Liver (tissue), 3 donors: Measurements from ENCODE around the gene CA6.

Experiments used
- RXRA ChIP-seq, 2 donors: IDR thresholded peaks; 2 replicates each; pipeline ENCODE4 v1.6.1; 2017 to 2018; ENCODE audit warnings: antibody characterized with exemption in 2 of 2, mild to moderate bottlenecking in 1 of 2
- TAF1 ChIP-seq: conservative IDR thresholded peaks from 2 replicates; pipeline ENCODE4 v1.6.1; 2016; ENCODE audit warnings: antibody characterized with exemption, mild to moderate bottlenecking
- YY1 ChIP-seq: IDR thresholded peaks from 2 replicates; pipeline ENCODE4 v1.6.1; 2016; ENCODE audit warnings: antibody characterized with exemption, mild to moderate bottlenecking
- TF ChIP-seq, protein P1 (sequence below): fragments of 150-350 bp; IDR thresholded peaks from 2 replicates; pipeline ENCODE4 v1.5.1; 2017; ENCODE audit warnings: improper control_type of control experiment, low read depth, low read length; ENCODE audit not compliant: missing input control
- TF ChIP-seq, protein P2 (sequence below): IDR thresholded peaks from 2 replicates; pipeline ENCODE4 v1.6.1; 2016; ENCODE audit warnings: antibody characterized with exemption, mild to moderate bottlenecking
- donor health status: healthy.
- donor health status: healthy.

- TF ChIP-seq, protein P1, sequence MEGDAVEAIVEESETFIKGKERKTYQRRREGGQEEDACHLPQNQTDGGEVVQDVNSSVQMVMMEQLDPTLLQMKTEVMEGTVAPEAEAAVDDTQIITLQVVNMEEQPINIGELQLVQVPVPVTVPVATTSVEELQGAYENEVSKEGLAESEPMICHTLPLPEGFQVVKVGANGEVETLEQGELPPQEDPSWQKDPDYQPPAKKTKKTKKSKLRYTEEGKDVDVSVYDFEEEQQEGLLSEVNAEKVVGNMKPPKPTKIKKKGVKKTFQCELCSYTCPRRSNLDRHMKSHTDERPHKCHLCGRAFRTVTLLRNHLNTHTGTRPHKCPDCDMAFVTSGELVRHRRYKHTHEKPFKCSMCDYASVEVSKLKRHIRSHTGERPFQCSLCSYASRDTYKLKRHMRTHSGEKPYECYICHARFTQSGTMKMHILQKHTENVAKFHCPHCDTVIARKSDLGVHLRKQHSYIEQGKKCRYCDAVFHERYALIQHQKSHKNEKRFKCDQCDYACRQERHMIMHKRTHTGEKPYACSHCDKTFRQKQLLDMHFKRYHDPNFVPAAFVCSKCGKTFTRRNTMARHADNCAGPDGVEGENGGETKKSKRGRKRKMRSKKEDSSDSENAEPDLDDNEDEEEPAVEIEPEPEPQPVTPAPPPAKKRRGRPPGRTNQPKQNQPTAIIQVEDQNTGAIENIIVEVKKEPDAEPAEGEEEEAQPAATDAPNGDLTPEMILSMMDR: no peak
- TF ChIP-seq RXRA (IDR thresholded peaks at IDR 0.05) (no peak), YY1 (no peak), TAF1 (no peak)
- TF ChIP-seq, protein P2, sequence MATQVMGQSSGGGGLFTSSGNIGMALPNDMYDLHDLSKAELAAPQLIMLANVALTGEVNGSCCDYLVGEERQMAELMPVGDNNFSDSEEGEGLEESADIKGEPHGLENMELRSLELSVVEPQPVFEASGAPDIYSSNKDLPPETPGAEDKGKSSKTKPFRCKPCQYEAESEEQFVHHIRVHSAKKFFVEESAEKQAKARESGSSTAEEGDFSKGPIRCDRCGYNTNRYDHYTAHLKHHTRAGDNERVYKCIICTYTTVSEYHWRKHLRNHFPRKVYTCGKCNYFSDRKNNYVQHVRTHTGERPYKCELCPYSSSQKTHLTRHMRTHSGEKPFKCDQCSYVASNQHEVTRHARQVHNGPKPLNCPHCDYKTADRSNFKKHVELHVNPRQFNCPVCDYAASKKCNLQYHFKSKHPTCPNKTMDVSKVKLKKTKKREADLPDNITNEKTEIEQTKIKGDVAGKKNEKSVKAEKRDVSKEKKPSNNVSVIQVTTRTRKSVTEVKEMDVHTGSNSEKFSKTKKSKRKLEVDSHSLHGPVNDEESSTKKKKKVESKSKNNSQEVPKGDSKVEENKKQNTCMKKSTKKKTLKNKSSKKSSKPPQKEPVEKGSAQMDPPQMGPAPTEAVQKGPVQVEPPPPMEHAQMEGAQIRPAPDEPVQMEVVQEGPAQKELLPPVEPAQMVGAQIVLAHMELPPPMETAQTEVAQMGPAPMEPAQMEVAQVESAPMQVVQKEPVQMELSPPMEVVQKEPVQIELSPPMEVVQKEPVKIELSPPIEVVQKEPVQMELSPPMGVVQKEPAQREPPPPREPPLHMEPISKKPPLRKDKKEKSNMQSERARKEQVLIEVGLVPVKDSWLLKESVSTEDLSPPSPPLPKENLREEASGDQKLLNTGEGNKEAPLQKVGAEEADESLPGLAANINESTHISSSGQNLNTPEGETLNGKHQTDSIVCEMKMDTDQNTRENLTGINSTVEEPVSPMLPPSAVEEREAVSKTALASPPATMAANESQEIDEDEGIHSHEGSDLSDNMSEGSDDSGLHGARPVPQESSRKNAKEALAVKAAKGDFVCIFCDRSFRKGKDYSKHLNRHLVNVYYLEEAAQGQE: no peak
Observed at GRCh38 chr1:8905582-8906191, 40.0 kb upstream of the CA6 start.
